ENCODE data around the gene AHCYL1. TPM values are rescaled to one million over a fixed set of nuclear protein-coding genes. Genes with fewer than 3 reads are reported as not detected.
"Not testable (repeated sequence)": the region's sequence is repeated elsewhere in the genome, so short reads cannot be mapped to it uniquely, and the experiment has no call there.

The AHCYL1 gene
- 100 to 1,000 TPM in 3 of 4 donors, 10 to 100 TPM in 1; 83.2 to 121 (median 111) TPM for polyA plus RNA-seq (ENCODE audit: insufficient read length in 4 of 4)

GRCh38 chr1:109984456-109985246 is at the start of gene AHCYL1:
TSS of gene AHCYL1 (plus strand) at chr1:109984765. CDS start at chr1:109985053, 288 bp downstream.
- DNase-seq (ENCODE audit: low read depth in 4 of 4, low spot score in 3 of 4): peak; percentile 98

DNA sequence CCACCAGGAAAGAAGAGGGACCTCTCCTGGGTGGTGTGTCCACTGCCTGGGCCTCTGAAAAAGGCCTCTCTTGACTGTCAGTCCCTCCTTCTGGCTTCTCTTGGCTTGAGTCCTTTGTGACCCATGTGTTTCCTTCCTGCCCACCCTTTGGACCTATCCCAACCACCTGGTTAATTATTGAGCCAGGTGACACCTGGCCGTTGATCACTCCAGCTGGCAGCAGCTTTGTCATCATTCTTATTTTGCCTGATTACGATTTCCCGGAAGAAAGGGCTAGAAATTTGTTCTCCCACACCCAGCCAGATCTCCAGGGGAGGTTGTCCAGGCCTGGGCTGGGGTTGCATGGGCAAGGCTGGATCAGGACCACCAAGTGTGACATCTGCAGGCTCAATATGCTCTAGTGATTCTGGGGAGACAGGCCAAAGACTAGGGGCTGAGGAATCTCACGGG is 49.1 kb upstream of the AHCYL1 start:
- no peak for DNase-seq (ENCODE audit: low read depth in 4 of 4, low spot score in 3 of 4)

DNA sequence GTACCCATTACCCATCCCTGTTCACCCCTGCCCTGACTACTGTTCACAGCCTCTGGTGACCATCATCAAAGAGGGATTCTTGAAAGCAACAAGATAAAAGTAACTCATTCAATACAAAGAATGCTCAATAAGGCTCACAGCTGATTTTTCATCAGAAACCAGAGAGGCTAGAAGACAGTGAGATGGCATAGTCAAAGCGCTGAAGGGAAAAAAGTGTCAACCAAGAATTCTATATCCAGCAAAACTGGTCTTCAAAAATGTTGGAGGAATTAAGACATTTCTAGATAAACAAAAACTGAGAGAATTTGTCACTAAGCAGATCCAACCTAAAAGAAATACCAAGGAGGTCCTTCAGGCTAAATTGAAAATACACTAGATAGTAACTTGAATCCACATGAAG is 46.8 kb upstream of the AHCYL1 start:
- DNase-seq (ENCODE audit: low read depth in 4 of 4, low spot score in 3 of 4): no peak

GRCh38 chr1:109938556-109938955 is 46.0 kb upstream of the AHCYL1 start:
- DNase-seq (ENCODE audit: low read depth in 4 of 4, low spot score in 3 of 4): no peak

DNA sequence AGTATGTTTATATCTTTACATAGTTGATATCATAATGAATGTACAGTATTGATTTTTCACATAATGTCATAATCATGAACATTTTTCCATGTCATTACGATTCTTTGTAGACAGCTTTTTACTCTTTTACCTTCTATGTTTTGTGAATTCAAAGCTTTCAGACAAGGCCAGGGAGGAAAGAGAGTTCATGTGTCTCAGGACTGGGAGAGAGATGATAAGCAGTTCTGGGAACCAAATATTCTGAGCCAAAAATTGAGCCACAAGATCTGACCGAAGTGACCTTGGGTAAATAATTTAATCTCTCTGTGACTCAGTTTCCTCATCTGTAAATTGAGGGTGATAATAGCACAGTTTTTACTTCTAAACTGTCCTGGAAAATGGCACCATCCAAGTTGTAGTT is 42.1 kb upstream of the AHCYL1 start:
- DNase-seq (ENCODE audit: low read depth in 4 of 4, low spot score in 3 of 4): no peak

GRCh38 chr1:109944541-109944940 is 40.0 kb upstream of the AHCYL1 start:
- DNase-seq (ENCODE audit: low read depth in 4 of 4, low spot score in 3 of 4): no peak

DNA sequence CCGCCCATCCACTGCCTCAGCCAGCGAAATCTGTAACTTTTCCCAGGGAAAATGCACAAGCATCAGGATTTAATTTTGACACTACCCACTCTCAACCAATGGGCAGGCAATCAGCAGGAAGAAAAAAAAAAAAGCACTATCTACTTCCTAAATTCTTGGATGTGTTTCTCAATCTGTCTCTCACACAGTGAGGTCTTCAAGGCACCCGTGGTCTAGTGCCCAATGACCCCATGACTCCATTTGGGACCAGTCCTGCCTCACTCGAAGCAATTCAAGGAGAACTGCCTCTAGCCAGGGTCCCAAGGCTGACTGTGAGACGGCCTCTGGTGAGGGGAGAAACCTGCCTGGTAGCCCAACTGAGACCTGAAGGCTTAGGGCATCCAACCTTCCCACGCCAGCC is 38.1 kb upstream of the AHCYL1 start:
- no peak for DNase-seq (ENCODE audit: low read depth in 4 of 4, low spot score in 3 of 4)

GRCh38 chr1:109947582-109948284 is 36.8 kb upstream of the AHCYL1 start:
- DNase-seq (ENCODE audit: low read depth in 4 of 4, low spot score in 3 of 4): no peak

GRCh38 chr1:109948285-109948630 is 36.3 kb upstream of the AHCYL1 start:
- DNase-seq (ENCODE audit: low read depth in 4 of 4, low spot score in 3 of 4): no peak

DNA sequence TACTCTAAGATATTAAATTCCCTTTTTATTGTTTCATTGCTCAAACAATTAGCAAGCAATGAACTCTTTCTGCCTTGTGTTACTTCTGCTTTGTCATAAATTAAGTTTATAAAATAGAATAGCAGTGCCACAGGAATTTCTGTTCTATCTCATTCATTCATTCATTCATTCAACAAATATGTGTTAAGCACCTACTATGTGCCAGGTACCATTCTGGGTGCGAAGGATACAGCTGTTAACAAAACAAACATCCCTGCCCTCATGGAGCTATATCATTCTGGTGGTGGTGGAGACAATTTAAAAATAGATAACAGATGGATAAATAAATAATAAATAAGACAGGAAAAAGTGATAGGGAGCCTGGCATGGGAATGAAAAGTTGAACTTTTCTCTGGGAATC is 34.5 kb upstream of the AHCYL1 start:
- DNase-seq (ENCODE audit: low read depth in 4 of 4, low spot score in 3 of 4): no peak

DNA sequence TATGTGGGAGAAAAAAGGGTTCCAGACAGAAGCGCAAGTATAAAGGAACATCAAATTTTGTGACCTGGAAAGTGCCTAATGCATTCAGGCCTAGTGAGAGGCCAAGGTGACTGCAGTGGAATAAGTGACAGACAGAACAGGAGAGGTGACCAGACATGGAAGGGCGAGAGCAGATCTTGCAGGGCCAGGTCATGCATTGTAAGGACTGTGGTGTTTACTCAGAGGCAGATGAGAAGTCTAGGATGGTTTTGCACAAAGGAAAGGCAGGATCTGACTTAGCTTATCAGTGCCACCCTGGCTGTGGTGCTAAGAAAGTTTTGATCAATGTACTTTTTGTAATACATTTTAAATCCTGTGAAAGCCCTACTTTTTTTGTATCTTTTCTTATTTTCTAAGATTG is 34.1 kb upstream of the AHCYL1 start:
- no peak for DNase-seq (ENCODE audit: low read depth in 4 of 4, low spot score in 3 of 4)

DNA sequence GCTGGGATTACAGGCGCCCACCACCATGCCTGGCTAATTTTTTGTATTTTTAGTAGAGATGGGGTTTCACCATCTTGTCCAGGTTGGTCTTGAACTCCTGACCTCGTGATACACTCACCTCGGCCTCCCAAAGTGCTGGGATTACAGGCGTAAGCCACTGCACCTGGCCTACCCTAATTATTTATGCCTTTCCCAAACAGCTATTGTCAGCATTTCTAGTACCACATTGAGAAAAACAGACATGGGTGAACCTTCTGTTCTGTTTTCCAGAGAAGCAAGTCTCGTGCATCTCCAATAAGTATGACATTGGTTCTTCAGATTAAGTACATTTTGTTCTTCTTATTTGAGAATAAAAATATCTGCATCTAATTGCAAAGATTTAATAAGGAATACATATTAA is 33.1 kb upstream of the AHCYL1 start:
- DNase-seq (ENCODE audit: low read depth in 4 of 4, low spot score in 3 of 4): not testable (repeated sequence)

- no peak for DNase-seq (ENCODE audit: low read depth in 4 of 4, low spot score in 3 of 4)
Observed at GRCh38 chr1:109954041-109954512, 30.5 kb upstream of the AHCYL1 start.

GRCh38 chr1:109959632-109959973 is 25.0 kb upstream of the AHCYL1 start:
- no peak for DNase-seq (ENCODE audit: low read depth in 4 of 4, low spot score in 3 of 4)

DNA sequence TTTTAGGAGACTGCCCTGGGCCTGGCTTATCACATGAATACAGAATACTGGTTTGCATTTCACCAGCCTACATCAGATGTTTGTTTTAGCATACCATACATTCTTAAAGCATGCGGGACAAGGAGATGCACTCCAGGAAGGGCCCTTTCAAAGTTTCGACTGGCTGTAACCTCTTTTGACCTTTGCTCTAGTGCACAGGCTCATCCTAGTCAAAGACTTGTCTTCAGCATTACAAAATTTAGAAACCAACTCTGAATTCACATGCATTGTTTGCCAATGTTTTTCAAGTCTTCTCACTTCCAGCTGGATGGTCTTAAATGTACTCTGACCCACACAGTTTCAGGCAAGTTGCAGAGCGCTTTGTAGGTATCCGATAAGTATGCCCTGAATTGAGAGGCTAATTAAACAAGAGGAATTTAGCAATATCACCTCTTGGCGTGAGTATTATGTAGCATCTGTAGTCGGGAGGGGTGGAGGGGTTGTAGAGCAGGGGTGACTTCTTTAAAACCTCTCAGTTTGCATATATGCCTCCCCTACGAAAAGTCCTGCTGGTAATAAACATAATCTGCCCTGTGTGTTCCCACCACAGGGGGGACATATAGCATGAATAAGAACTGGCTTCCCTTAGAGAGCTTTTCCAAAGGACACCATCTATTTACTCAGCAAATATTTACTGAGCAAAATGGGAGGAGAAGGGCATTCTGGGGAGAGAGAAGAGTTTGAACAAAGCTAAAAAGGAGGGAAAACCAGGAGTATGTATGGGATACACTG is 24.4 kb upstream of the AHCYL1 start:
- DNase-seq (ENCODE audit: low read depth in 4 of 4, low spot score in 3 of 4): peak in 2 of 4 donors; percentile 25 to 37

DNA sequence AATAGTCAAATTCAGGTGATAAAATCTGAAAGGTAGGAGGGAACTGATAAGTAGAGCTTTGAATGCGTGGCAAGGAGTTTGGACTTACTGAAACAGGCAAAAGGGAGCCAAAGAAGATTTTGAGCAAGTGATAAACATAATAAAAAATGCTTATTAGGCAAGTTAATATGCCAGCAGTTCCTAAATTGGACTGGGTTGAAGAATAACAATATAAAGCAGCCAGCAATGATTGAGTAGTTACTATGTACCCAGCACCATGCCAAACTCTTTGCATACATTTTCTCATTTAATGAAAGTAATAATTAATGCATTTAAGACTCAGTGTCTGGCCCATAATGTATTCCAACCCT is 23.8 kb upstream of the AHCYL1 start:
- DNase-seq (ENCODE audit: low read depth in 4 of 4, low spot score in 3 of 4): no peak

- DNase-seq (ENCODE audit: low read depth in 4 of 4, low spot score in 3 of 4): no peak
Observed at GRCh38 chr1:109963864-109964263, 20.7 kb upstream of the AHCYL1 start.

- DNase-seq (ENCODE audit: low read depth in 4 of 4, low spot score in 3 of 4): no peak
Observed at GRCh38 chr1:109969146-109969829, 15.3 kb upstream of the AHCYL1 start.

DNA sequence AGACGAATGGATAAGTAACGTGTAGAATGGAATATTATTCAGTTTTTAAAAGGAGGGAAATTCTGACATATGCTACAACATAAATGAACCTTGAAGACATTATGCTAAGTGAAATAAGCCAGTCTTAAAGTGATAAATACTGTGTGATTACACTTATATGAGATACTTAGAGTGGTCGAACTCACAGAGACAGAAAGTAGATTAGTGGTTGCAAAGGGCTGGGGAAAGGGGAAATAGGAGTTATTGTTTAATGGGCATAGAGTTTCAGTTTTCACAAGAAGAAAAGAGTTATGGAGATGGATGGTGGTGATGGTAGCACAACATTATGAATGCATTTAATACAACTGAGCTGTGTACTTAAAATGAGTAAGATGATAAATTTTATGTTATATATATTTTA is 14.7 kb upstream of the AHCYL1 start:
- no peak for DNase-seq (ENCODE audit: low read depth in 4 of 4, low spot score in 3 of 4)

GRCh38 chr1:109971559-109971958 is 13.0 kb upstream of the AHCYL1 start:
- no peak for DNase-seq (ENCODE audit: low read depth in 4 of 4, low spot score in 3 of 4)

DNA sequence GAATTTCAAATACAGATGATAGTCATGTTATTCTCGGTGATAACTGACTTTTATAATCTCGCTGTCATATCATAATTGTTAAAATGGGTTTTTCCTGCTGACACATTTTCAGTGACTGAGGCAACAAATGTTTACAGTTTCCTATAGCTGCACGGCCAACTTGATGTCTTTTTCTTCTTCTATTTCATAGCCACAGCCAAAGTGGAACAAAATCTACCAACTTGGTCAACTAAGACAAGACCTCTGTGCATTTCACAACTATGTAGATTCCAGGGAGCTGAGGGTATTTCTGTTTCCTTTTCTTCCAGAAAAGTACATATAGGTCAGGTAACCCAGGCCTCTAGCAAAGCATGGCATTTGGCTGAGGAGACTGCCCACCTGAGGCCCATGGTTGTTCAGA is 10.4 kb upstream of the AHCYL1 start:
- no peak for DNase-seq (ENCODE audit: low read depth in 4 of 4, low spot score in 3 of 4)
